Fibroblast of lung (primary cell): ENCODE results near the gene ZNF341. TPM values are rescaled to one million over a fixed set of nuclear protein-coding genes. Genes with fewer than 3 reads are reported as not detected.

Experiments used
- DNase-seq, 2 donors: peaks; one replicate each; pipeline versions ENCODE4 v3.0.0 to v3.0.0-alpha.2; 2010; ENCODE audit warnings: low read depth in 2 of 2
- H2AFZ ChIP-seq: 2 replicates; pipeline ENCODE4 v1.5.1; 2012; ENCODE audit warnings: low read length, control low read depth, inconsistent platforms
- H3K27ac ChIP-seq: 2 replicates; pipeline ENCODE4 v1.5.1; 2011; ENCODE audit warnings: low read length, control low read depth; ENCODE audit not compliant: insufficient read depth
- H3K27me3 ChIP-seq: 2 replicates; pipeline ENCODE4 v1.5.1; 2011; ENCODE audit warnings: mild to moderate bottlenecking, low read length; ENCODE audit not compliant: control insufficient read depth, insufficient read depth
- H3K36me3 ChIP-seq: 2 replicates; pipeline ENCODE4 v1.5.1; 2011; ENCODE audit warnings: low read length; ENCODE audit not compliant: control insufficient read depth, insufficient read depth
- H3K4me1 ChIP-seq: 2 replicates; pipeline ENCODE4 v1.5.1; 2011; ENCODE audit warnings: low read length; ENCODE audit not compliant: control insufficient read depth, insufficient read depth; ENCODE audit errors: extremely low read depth
- H3K4me2 ChIP-seq: 2 replicates; pipeline ENCODE4 v1.5.1; 2011; ENCODE audit warnings: low read length, control low read depth; ENCODE audit not compliant: insufficient read depth; ENCODE audit errors: extremely low read depth
- H3K4me3 ChIP-seq, 4 experiments: fragments of 200-600 bp in 1 of 4; sonication (generic) in 1 of 4; replicated peaks in 1 of 4; 2 replicates each; pipeline ENCODE4 v1.5.1; 2011 to 2016; ENCODE audit warnings: low read length in 4 of 4, low read depth in 3 of 4, mild to moderate bottlenecking in 3 of 4, control low read depth in 2 of 4, inconsistent platforms in 1 of 4, mixed read lengths in 1 of 4; ENCODE audit not compliant: insufficient read depth in 1 of 4; ENCODE audit errors: control extremely low read depth in 1 of 4
- H3K79me2 ChIP-seq: 2 replicates; pipeline ENCODE4 v1.5.1; 2012; ENCODE audit warnings: mild to moderate bottlenecking, low read length, inconsistent platforms; ENCODE audit not compliant: control insufficient read depth, insufficient read depth
- H3K9ac ChIP-seq: 2 replicates; pipeline ENCODE4 v1.5.1; 2011; ENCODE audit warnings: mild to moderate bottlenecking, low read length, control low read depth; ENCODE audit not compliant: insufficient read depth
- H3K9me3 ChIP-seq: 2 replicates; pipeline ENCODE4 v1.5.1; 2012; ENCODE audit warnings: low read depth, low read length; ENCODE audit not compliant: control insufficient read depth, insufficient read depth
- H4K20me1 ChIP-seq: 2 replicates; pipeline ENCODE4 v1.5.1; 2011; ENCODE audit warnings: low read length; ENCODE audit not compliant: control insufficient read depth, insufficient read depth; ENCODE audit errors: extremely low read depth
- EZH2 ChIP-seq: IDR thresholded peaks from 2 replicates; pipeline ENCODE4 v1.5.1; 2012; ENCODE audit warnings: low read length, control low read depth, mild to moderate bottlenecking; ENCODE audit errors: missing control alignments
- polyA plus RNA-seq, 2 donors: library from polyadenylated mRNA; depleted of rRNA in 1 of 2; stranded (reverse) in 1 of 2; unstranded in 1 of 2; fragments of >200 nt; gene quantifications; 2 replicates each; pipeline ENCODE4 v1.2.1, GENCODE V29; 2011 to 2012; ENCODE audit warnings: missing spikeins in 1 of 2
- total RNA-seq: library from RNA; depleted of rRNA; stranded (reverse); fragments of >200 nt; gene quantifications from 2 replicates; pipeline ENCODE4 v1.2.1, GENCODE V29; 2014
- TF ChIP-seq, protein P1 (sequence below), 2 donors: IDR thresholded peaks in 1 of 2; conservative IDR thresholded peaks in 1 of 2; 1 replicate in 1 of 2; 2 replicates in 1 of 2; pipeline ENCODE4 v1.5.1; 2011 to 2012; ENCODE audit warnings: low read length in 2 of 2, control low read depth in 1 of 2, inconsistent platforms in 1 of 2, low read depth in 1 of 2, mild to moderate bottlenecking in 1 of 2

Gene ZNF341
- total and polyA plus RNA-seq, 2 donors (not counting 1 experiment from before 2014, with no cell fraction given) = 0.99 to 1.1 TPM

DNA sequence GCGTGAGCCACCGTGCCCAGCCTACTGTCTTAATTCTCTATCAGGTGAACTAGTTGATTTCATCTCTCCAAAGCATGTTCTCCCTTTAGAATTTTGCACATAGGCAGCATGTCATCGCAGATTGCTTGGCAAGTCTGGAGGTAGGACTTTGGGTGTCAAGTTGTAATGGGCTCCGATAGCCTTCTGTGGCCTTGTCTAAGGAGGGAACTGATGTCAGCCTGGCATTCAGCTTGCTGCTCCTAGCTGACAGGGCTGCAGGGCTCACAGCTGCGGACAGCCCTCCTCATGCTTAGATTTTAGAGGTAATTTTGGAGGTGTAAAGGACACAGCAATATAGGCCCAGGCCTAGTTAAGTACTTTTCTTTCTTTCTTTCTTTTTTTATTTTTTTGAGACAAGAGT, 90.6 kb downstream of the ZNF341 start:
- H2AFZ ChIP-seq = no peak overlapping the region
- H3K27me3 ChIP-seq = no peaks in the 10 kb centered on the region
- no peaks in the 10 kb centered on the region for H3K36me3 ChIP-seq
- H3K9me3 ChIP-seq = no peaks in the 10 kb centered on the region
- no peak for DNase-seq
- no peak overlapping the region for H3K4me3 ChIP-seq
- H3K79me2 ChIP-seq = peaks cover 48% of the 10 kb centered on the region
- no peak overlapping the region for H3K27ac ChIP-seq
- H3K4me2 ChIP-seq = no peak overlapping the region
- peaks cover 1% of the 10 kb centered on the region for H4K20me1 ChIP-seq
- TF ChIP-seq, protein P1, sequence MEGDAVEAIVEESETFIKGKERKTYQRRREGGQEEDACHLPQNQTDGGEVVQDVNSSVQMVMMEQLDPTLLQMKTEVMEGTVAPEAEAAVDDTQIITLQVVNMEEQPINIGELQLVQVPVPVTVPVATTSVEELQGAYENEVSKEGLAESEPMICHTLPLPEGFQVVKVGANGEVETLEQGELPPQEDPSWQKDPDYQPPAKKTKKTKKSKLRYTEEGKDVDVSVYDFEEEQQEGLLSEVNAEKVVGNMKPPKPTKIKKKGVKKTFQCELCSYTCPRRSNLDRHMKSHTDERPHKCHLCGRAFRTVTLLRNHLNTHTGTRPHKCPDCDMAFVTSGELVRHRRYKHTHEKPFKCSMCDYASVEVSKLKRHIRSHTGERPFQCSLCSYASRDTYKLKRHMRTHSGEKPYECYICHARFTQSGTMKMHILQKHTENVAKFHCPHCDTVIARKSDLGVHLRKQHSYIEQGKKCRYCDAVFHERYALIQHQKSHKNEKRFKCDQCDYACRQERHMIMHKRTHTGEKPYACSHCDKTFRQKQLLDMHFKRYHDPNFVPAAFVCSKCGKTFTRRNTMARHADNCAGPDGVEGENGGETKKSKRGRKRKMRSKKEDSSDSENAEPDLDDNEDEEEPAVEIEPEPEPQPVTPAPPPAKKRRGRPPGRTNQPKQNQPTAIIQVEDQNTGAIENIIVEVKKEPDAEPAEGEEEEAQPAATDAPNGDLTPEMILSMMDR (conservative IDR thresholded peaks at IDR 0.05 in 1 of 2, IDR thresholded peaks at IDR 0.05 in 1 of 2; ENCODE audit: low read depth in 1 of 2, low read length in 2 of 2) = no peak
- no peak for TF ChIP-seq EZH2
- H3K9ac ChIP-seq = no peak overlapping the region
- no peaks in the 10 kb centered on the region for H3K4me1 ChIP-seq

GRCh38 chr20:33822991-33823390, 91.2 kb downstream of the ZNF341 start:
- H3K27ac ChIP-seq = no peak overlapping the region
- TF ChIP-seq, protein P1 (conservative IDR thresholded peaks at IDR 0.05 in 1 of 2, IDR thresholded peaks at IDR 0.05 in 1 of 2; ENCODE audit: low read depth in 1 of 2, low read length in 2 of 2) = no peak

GRCh38 chr20:33824852-33825251, 93.1 kb downstream of the ZNF341 start:
- Histone ChIP-seq H3K36me3 (no peaks in the 10 kb centered on the region), H3K79me2 (peaks cover 35% of the 10 kb centered on the region), H3K4me2 (no peak overlapping the region), H4K20me1 (peaks cover 2% of the 10 kb centered on the region), H3K4me3 (no peak overlapping the region), H3K27me3 (no peaks in the 10 kb centered on the region), H3K9ac (no peak overlapping the region), H3K4me1 (peaks cover 2% of the 10 kb centered on the region), H3K9me3 (no peaks in the 10 kb centered on the region), H3K27ac (no peak overlapping the region), H2AFZ (no peak overlapping the region)
- DNase-seq = no peak
- TF ChIP-seq, protein P1 (conservative IDR thresholded peaks at IDR 0.05 in 1 of 2, IDR thresholded peaks at IDR 0.05 in 1 of 2; ENCODE audit: low read depth in 1 of 2, low read length in 2 of 2) = no peak
- no peak for TF ChIP-seq EZH2

More at GRCh38 chr20:33822991-33823390, 91.2 kb downstream of the ZNF341 start:
- Histone ChIP-seq H3K4me2 (no peak overlapping the region), H3K4me1 (no peaks in the 10 kb centered on the region), H3K79me2 (peaks cover 44% of the 10 kb centered on the region), H3K9me3 (no peaks in the 10 kb centered on the region), H3K9ac (no peak overlapping the region), H3K36me3 (no peaks in the 10 kb centered on the region), H4K20me1 (peaks cover 1% of the 10 kb centered on the region), H3K4me3 (no peak overlapping the region), H3K27me3 (no peaks in the 10 kb centered on the region), H2AFZ (no peak overlapping the region)
- DNase-seq = no peak
